Fibroblast of lung (primary cell): ENCODE data around the gene POFUT1.
"Not testable (repeated sequence)": the region's sequence is repeated elsewhere in the genome, so short reads cannot be mapped to it uniquely, and the experiment has no call there.

Source experiments
- CTCF ChIP-seq, 2 donors: IDR thresholded peaks in 1 of 2; conservative IDR thresholded peaks in 1 of 2; 1 replicate in 1 of 2; 2 replicates in 1 of 2; pipeline ENCODE4 v1.5.1; 2011 to 2012; ENCODE audit warnings: low read length in 2 of 2, control low read depth in 1 of 2, inconsistent platforms in 1 of 2, low read depth in 1 of 2, mild to moderate bottlenecking in 1 of 2
- EZH2 ChIP-seq: IDR thresholded peaks from 2 replicates; pipeline ENCODE4 v1.5.1; 2012; ENCODE audit warnings: low read length, control low read depth, mild to moderate bottlenecking; ENCODE audit errors: missing control alignments

GRCh38 chr20:32260973-32261372, 53.3 kb downstream of the POFUT1 start:
- not testable (repeated sequence) for TF ChIP-seq CTCF (conservative IDR thresholded peaks at IDR 0.05 in 1 of 2, IDR thresholded peaks at IDR 0.05 in 1 of 2; ENCODE audit: low read depth in 1 of 2, low read length in 2 of 2); EZH2
